HCT116 (cell line): ENCODE measurements around the gene MAML3. TPM values are rescaled to one million over a fixed set of nuclear protein-coding genes. Genes with fewer than 3 reads are reported as not detected.

Experiments used
- ATAC-seq: fragments of 200-7000 bp; cut with Tn5 transposase; 2 replicates; pipeline ENCODE4 v1.9.1; 2020; ENCODE audit warnings: mild to moderate bottlenecking, moderate library complexity
- BruUV-seq: library from RNA; stranded (reverse); fragments of 400-500 nt; replicated peaks from 2 replicates; lab custom pipeline; 2021; lab: Mats Ljungman, UMichigan
- CTCF ChIA-PET: fragments of 300-600 bp; sonication (Branson Sonifier 250); formaldehyde crosslinking; loops from one replicate; lab custom pipeline; 2021; ENCODE audit warnings: antibody characterized with exemption; lab: Charles Lee
- POLR2A ChIA-PET: fragments of 300-600, 350-600 bp; sonication (Branson Sonifier 250); formaldehyde crosslinking; loops from one replicate; lab custom pipeline; 2021; ENCODE audit warnings: antibody characterized with exemption; lab: Charles Lee
- RAD21 ChIA-PET, 2 experiments: fragments of 300-600 bp; sonication (Branson Sonifier 250); formaldehyde crosslinking; loops; one replicate each; lab custom pipeline; 2023; ENCODE audit warnings: low total read pairs in 2 of 2; ENCODE audit not compliant: uncharacterized antibody in 2 of 2, unreplicated experiment in 2 of 2, low non-redundant PET in 1 of 2; lab: Charles Lee
- DNase-seq: peaks from one replicate; pipeline ENCODE4 v3.0.0-alpha.2; 2010; ENCODE audit warnings: low read depth, low spot score
- H2AFZ ChIP-seq: fragments of 200-600 bp; shearing (Covaris generic), sonication (generic); 2 replicates; pipeline ENCODE4 v1.6.1; 2017; ENCODE audit warnings: low read depth, mixed run types, mixed read lengths, antibody characterized with exemption, low read length; ENCODE audit not compliant: poor library complexity, severe bottlenecking
- H3K27ac ChIP-seq: 2 replicates; pipeline ENCODE4 v1.5.1; 2012; ENCODE audit warnings: low read depth, low read length
- H3K27me3 ChIP-seq: fragments of 200-600 bp; sonication (generic); 2 replicates; pipeline ENCODE4 v1.6.1; 2016; ENCODE audit warnings: mixed run types, low read length, mixed read lengths; ENCODE audit not compliant: insufficient read depth
- H3K36me3 ChIP-seq, 2 experiments: fragments of 200-500 bp in 1 of 2; fragments of 200-600 bp in 1 of 2; sonication (Bioruptor generic) in 1 of 2; sonication (generic) in 1 of 2; 2 replicates each; pipeline versions ENCODE4 v1.5.1 to v1.6.1; 2014 to 2016; ENCODE audit warnings: low read length in 2 of 2, inconsistent platforms in 1 of 2, mixed read lengths in 1 of 2, mixed run types in 1 of 2; ENCODE audit not compliant: insufficient read depth in 2 of 2, control insufficient read depth in 1 of 2
- H3K4me1 ChIP-seq, 2 experiments: fragments of 200-600 bp in 1 of 2; sonication (generic) in 1 of 2; 2 replicates each; pipeline versions ENCODE4 v1.5.1 to v1.6.1; 2012 to 2017; ENCODE audit warnings: low read length in 2 of 2, inconsistent platforms in 1 of 2, mild to moderate bottlenecking in 1 of 2, mixed read lengths in 1 of 2, mixed run types in 1 of 2, moderate library complexity in 1 of 2; ENCODE audit not compliant: insufficient read depth in 2 of 2, control insufficient read depth in 1 of 2
- H3K4me2 ChIP-seq: fragments of 200-600 bp; sonication (generic); 2 replicates; pipeline ENCODE4 v1.6.1; 2017; ENCODE audit warnings: mixed run types, low read length, mixed read lengths
- H3K4me3 ChIP-seq, 2 experiments: fragments of 200-600 bp in 1 of 2; sonication (generic) in 1 of 2; replicated peaks in 1 of 2; 2 replicates each; pipeline ENCODE4 v1.5.1; 2011 to 2016; ENCODE audit warnings: low read length in 2 of 2, control low read depth in 1 of 2, low read depth in 1 of 2, mild to moderate bottlenecking in 1 of 2, mixed read lengths in 1 of 2, mixed run types in 1 of 2
- H3K79me2 ChIP-seq: fragments of 200-600 bp; sonication (generic); 2 replicates; pipeline ENCODE4 v1.6.1; 2017; ENCODE audit warnings: mild to moderate bottlenecking, mixed run types, low read length, moderate library complexity, mixed read lengths; ENCODE audit not compliant: insufficient read depth
- H3K9ac ChIP-seq: fragments of 200-600 bp; sonication (generic); 2 replicates; pipeline ENCODE4 v1.6.1; 2016; ENCODE audit warnings: low read length, mixed read lengths
- H3K9me2 ChIP-seq: fragments of 200-600 bp; sonication (generic), shearing (Covaris generic); 2 replicates; pipeline ENCODE4 v1.6.1; 2017; ENCODE audit warnings: mixed run types, mild to moderate bottlenecking, moderate library complexity; ENCODE audit not compliant: insufficient read depth
- H3K9me3 ChIP-seq, 2 experiments: fragments of 200-500 bp in 1 of 2; fragments of 200-600 bp in 1 of 2; sonication (Bioruptor generic) in 1 of 2; sonication (generic) in 1 of 2; 2 replicates each; pipeline ENCODE4 v1.6.1; 2014 to 2017; ENCODE audit warnings: low read length in 2 of 2, mixed read lengths in 2 of 2, inconsistent platforms in 1 of 2, low read depth in 1 of 2, mild to moderate bottlenecking in 1 of 2, mixed run types in 1 of 2, moderate library complexity in 1 of 2; ENCODE audit not compliant: control insufficient read depth in 1 of 2, insufficient read depth in 1 of 2
- H4K20me1 ChIP-seq: fragments of 200-600 bp; sonication (generic), shearing (Covaris generic); 2 replicates; pipeline ENCODE4 v1.6.1; 2017; ENCODE audit warnings: mixed run types, mild to moderate bottlenecking, moderate library complexity; ENCODE audit not compliant: insufficient read depth
- CTCF ChIP-seq, 3 experiments: fragments of 200-600 bp in 1 of 3; sonication (generic) in 1 of 3; IDR thresholded peaks in 2 of 3; conservative IDR thresholded peaks in 1 of 3; 2 replicates each; pipeline ENCODE4 v1.5.1; 2012 to 2017; ENCODE audit warnings: low read depth in 2 of 3, low read length in 2 of 3, antibody characterized with exemption in 1 of 3, borderline replicate concordance in 1 of 3, control low read depth in 1 of 3, mild to moderate bottlenecking in 1 of 3, mixed read lengths in 1 of 3, mixed run types in 1 of 3, moderate library complexity in 1 of 3; ENCODE audit not compliant: insufficient read depth in 1 of 3
- EGR1 ChIP-seq: IDR thresholded peaks from 2 replicates; pipeline ENCODE4 v1.6.1; 2012; ENCODE audit warnings: low read depth
- ELF1 ChIP-seq: IDR thresholded peaks from 2 replicates; pipeline ENCODE4 v1.6.1; 2012; ENCODE audit warnings: low read depth, borderline replicate concordance
- FOSL1 ChIP-seq: IDR thresholded peaks from 2 replicates; pipeline ENCODE4 v1.6.1; 2012; ENCODE audit warnings: low read depth
- POLR2A ChIP-seq: IDR thresholded peaks from 2 replicates; pipeline ENCODE4 v1.7.0; 2011; ENCODE audit warnings: borderline replicate concordance; ENCODE audit not compliant: insufficient read depth, insufficient read length; ENCODE audit errors: extremely low read depth
- RAD21 ChIP-seq: IDR thresholded peaks from 2 replicates; pipeline ENCODE4 v1.6.1; 2012; ENCODE audit warnings: low read depth, mild to moderate bottlenecking
- YY1 ChIP-seq: IDR thresholded peaks from 2 replicates; pipeline ENCODE4 v1.6.1; 2011; ENCODE audit warnings: low read length, low read depth, moderate library complexity, mild to moderate bottlenecking; ENCODE audit not compliant: insufficient replicate concordance; ENCODE audit errors: extremely low read depth
- intact Hi-C: fragments of 100-400 bp; cut with micrococcal nuclease; formaldehyde crosslinking; loops from 2 replicates; pipeline ENCODE4 v1.10.0; 2022
- total RNA-seq: library from RNA; stranded (reverse); gene quantifications from one replicate; pipeline ENCODE4 v1.2.1, GENCODE V29; 2021; ENCODE audit not compliant: unreplicated experiment

Gene MAML3
- total RNA-seq, 1 experiment from 2014 or later: 3.1 TPM

GRCh38 chr4:139955600-139955999 lies 198.4 kb downstream of the MAML3 start:
- H3K79me2 ChIP-seq: no peaks in the 10 kb centered on the region
- ATAC-seq: no peak
- H3K9me2 ChIP-seq: no peaks in the 10 kb centered on the region
- POLR2A ChIA-PET: no interaction called here
- no peaks in the 10 kb centered on the region for H3K9me3 ChIP-seq
- no peaks in the 10 kb centered on the region for H3K36me3 ChIP-seq
- H3K4me3 ChIP-seq: no peak overlapping the region
- no peak overlapping the region for H3K4me2 ChIP-seq
- no peaks in the 10 kb centered on the region for H4K20me1 ChIP-seq
- H3K27ac ChIP-seq: no peak overlapping the region
- TF ChIP-seq ELF1 (no peak), POLR2A (no peak), YY1 (no peak)
- no TSS peak for BruUV-seq
- peaks cover 13% of the 10 kb centered on the region; the same call in 1 of the 2 replicates for H3K27me3 ChIP-seq
- no peak overlapping the region for H2AFZ ChIP-seq
- intact Hi-C loops: no loop called here
- RAD21 ChIA-PET: no interaction called here
- CTCF ChIA-PET: no interaction called here
- DNase-seq: no peak
- H3K9ac ChIP-seq: no peak overlapping the region
- no peaks in the 10 kb centered on the region for H3K4me1 ChIP-seq

GRCh38 chr4:139954512-139954911 lies 199.5 kb downstream of the MAML3 start:
- no peak overlapping the region for H3K9ac ChIP-seq
- peaks cover 5% of the 10 kb centered on the region; the same call in 1 of the 2 replicates for H3K27me3 ChIP-seq
- no peaks in the 10 kb centered on the region for H4K20me1 ChIP-seq
- POLR2A ChIA-PET: no interaction called here
- no peaks in the 10 kb centered on the region for H3K79me2 ChIP-seq
- H2AFZ ChIP-seq: no peak overlapping the region
- no peaks in the 10 kb centered on the region for H3K9me2 ChIP-seq
- no peak for TF ChIP-seq CTCF (IDR thresholded peaks at IDR 0.05 in 2 of 3, conservative IDR thresholded peaks at IDR 0.05 in 1 of 3; ENCODE audit: borderline replicate concordance in 1 of 3, insufficient read depth in 1 of 3, low read depth in 2 of 3, low read length in 2 of 3)
- no peak for TF ChIP-seq RAD21
- no peak for TF ChIP-seq EGR1
- TF ChIP-seq FOSL1: no peak
- no peak for TF ChIP-seq ELF1
- BruUV-seq: no TSS peak
- DNase-seq: no peak
- ATAC-seq: no peak
- H3K4me2 ChIP-seq: no peak overlapping the region
- no peaks in the 10 kb centered on the region for H3K4me1 ChIP-seq
- H3K4me3 ChIP-seq: no peak overlapping the region
- CTCF ChIA-PET: no interaction called here
- H3K9me3 ChIP-seq: no peaks in the 10 kb centered on the region
- H3K36me3 ChIP-seq: no peaks in the 10 kb centered on the region
- RAD21 ChIA-PET: no interaction called here
- intact Hi-C loops: no loop called here
- H3K27ac ChIP-seq: no peak overlapping the region
